ENCODE results near the gene SMAD3. TPM values are rescaled to one million over a fixed set of nuclear protein-coding genes. Genes with fewer than 3 reads are reported as not detected.

The SMAD3 gene
- total and polyA plus RNA-seq, 2 of the 8 experiments (the other 6 are each of a cell fraction or from before 2014, with no cell fraction given) = 10.1 to 12.4 TPM

GRCh38 chr15:67149068-67149772 lies 83.8 kb downstream of the SMAD3 start:
- H3K4ac ChIP-seq (replicated peaks; ENCODE audit: insufficient read length, low read depth, low read length) = no peak overlapping the region
- TF ChIP-seq RNF2 (IDR thresholded peaks at IDR 0.05; ENCODE audit: borderline replicate concordance, low read depth, low read length, missing control alignments, poor library complexity, severe bottlenecking) (no peak), POLR2AphosphoS5 (IDR thresholded peaks at IDR 0.05; ENCODE audit: low read depth, low read length) (no peak), SRF (IDR thresholded peaks at IDR 0.05; ENCODE audit: low read depth, low read length) (no peak), EZH2 (IDR thresholded peaks at IDR 0.05; ENCODE audit: low read depth, low read length, severe bottlenecking) (no peak), HDAC6 (IDR thresholded peaks at IDR 0.05; ENCODE audit: low read depth, low read length) (no peak)
- no peak overlapping the region for H3K56ac ChIP-seq (replicated peaks; ENCODE audit: insufficient read length, low read depth, low read length)
- H3K36me3 ChIP-seq (ENCODE audit: control insufficient read depth in 2 of 4, insufficient read depth in 4 of 4, low read length in 3 of 4) = no peaks in the 10 kb centered on the region
- no peaks in the 10 kb centered on the region for H4K20me1 ChIP-seq (replicated peaks in 1 of 2; ENCODE audit: control insufficient read depth in 1 of 2, insufficient read depth in 2 of 2, low read length in 2 of 2)
- H3K79me2 ChIP-seq (ENCODE audit: control insufficient read depth in 1 of 2, insufficient read depth in 2 of 2, low read length in 2 of 2) = peaks cover 0 to 3% of the 10 kb centered on the region in 2 experiments; a peak in 2 of 4 replicates
- H2BK12ac ChIP-seq (ENCODE audit: low read depth, low read length) = peak overlapping the region; percentile 76
- H2BK5ac ChIP-seq (ENCODE audit: low read depth, low read length) = no peak overlapping the region
- FAIRE-seq = no peak
- H4K8ac ChIP-seq (ENCODE audit: extremely low read depth, insufficient read depth, low read length) = no peak overlapping the region
- no peak overlapping the region for H3K27ac ChIP-seq (ENCODE audit: low read depth, low read length)
- WGBS, 2 experiments (ENCODE audit: extremely low coverage in 1 of 2, insufficient coverage in 1 of 2, insufficient read length in 1 of 2, insufficient replicate concordance in 2 of 2, low coverage in 1 of 2, low lambda C conversion rate in 2 of 2, missing lambda C conversion rate in 1 of 2) = 43% methylated on average over 6 of the region's 6 CpGs; no CpG with 5 or more reads in 1 of the 2 experiments
- H2AK5ac ChIP-seq (ENCODE audit: low read depth, low read length) = peak overlapping the region; percentile 11; the same call in 1 of the 2 replicates
- CTCF ChIA-PET (ENCODE audit: partially characterized antibody) = interaction anchor here (0.7 to 1.1 kb wide), 6 partner anchors 9 to 245 kb away, joined by 3 to 4 read pairs (median 3); no protein-coding TSS in a partner anchor
- no peak overlapping the region for H2AFZ ChIP-seq (ENCODE audit: low read length)
- no peak for DNase-seq (ENCODE audit: low read depth in 1 of 2, low spot score in 2 of 2)
- no peak overlapping the region for H2BK15ac ChIP-seq (ENCODE audit: low read length)
- H3K23ac ChIP-seq (ENCODE audit: insufficient read length) = no peak overlapping the region
- no peaks in the 10 kb centered on the region for H3K9me3 ChIP-seq (ENCODE audit: insufficient read depth in 2 of 2, low read depth in 1 of 2, low read length in 1 of 2)
- no peak overlapping the region for H4K5ac ChIP-seq (ENCODE audit: insufficient read length, low read depth, low read length)
- no peak overlapping the region for H3K14ac ChIP-seq (ENCODE audit: insufficient read length)
- H3K9ac ChIP-seq (replicated peaks in 1 of 4; ENCODE audit: extremely low read depth in 1 of 4, low read depth in 3 of 4, low read length in 3 of 4) = no peak overlapping the region
- peak overlapping the region; percentile 49 to 57 for H3K4me2 ChIP-seq (ENCODE audit: insufficient read depth in 1 of 2, low read depth in 2 of 2, low read length in 2 of 2)
- H4K91ac ChIP-seq (replicated peaks; ENCODE audit: insufficient read length, low read length) = no peak overlapping the region
- no peak overlapping the region for H2BK120ac ChIP-seq (replicated peaks; ENCODE audit: low read depth, low read length)
- H3K79me1 ChIP-seq (ENCODE audit: low read depth, low read length) = no peaks in the 10 kb centered on the region
- H3K18ac ChIP-seq (ENCODE audit: extremely low read depth, low read length) = no peak overlapping the region
- H3K23me2 ChIP-seq (ENCODE audit: low read depth, low read length) = no peaks in the 10 kb centered on the region
- peak overlapping the region in 1 of 4 experiments; percentile 48; a peak in 1 of 8 replicates for H3K4me3 ChIP-seq (ENCODE audit: extremely low read depth in 1 of 4, insufficient read depth in 2 of 4, low read depth in 3 of 4, low read length in 4 of 4)
- H3K27me3 ChIP-seq (replicated peaks in 1 of 4; ENCODE audit: control insufficient read depth in 3 of 4, extremely low read depth in 1 of 4, insufficient read depth in 3 of 4, low read length in 3 of 4) = no peaks in the 10 kb centered on the region; a peak in 3 of 7 replicates
- no peak overlapping the region for H2BK20ac ChIP-seq (ENCODE audit: low read length)
- H3K4me1 ChIP-seq (replicated peaks in 1 of 4; ENCODE audit: control insufficient read depth in 3 of 4, insufficient read depth in 4 of 4, low read length in 3 of 4) = peaks cover 25 to 52% (median 35%) of the 10 kb centered on the region in 4 experiments
- POLR2A ChIA-PET (ENCODE audit: partially characterized antibody) = interaction anchor here (0.9 to 1.6 kb wide), 5 partner anchors 8 to 115 kb away, joined by 3 to 6 read pairs (median 3); no protein-coding TSS in a partner anchor

All from H1 (cell line).